Mesenteric fat pad (tissue), 1 donor: Measurements from ENCODE around the gene CRLF1. TPM values are rescaled to one million over a fixed set of nuclear protein-coding genes. Genes with fewer than 3 reads are reported as not detected.

ENCODE experiments used
- DNase-seq: peaks from one replicate; pipeline ENCODE4 v3.0.0-alpha.2; 2020; ENCODE audit warnings: low spot score
- long read RNA-seq: library from polyadenylated mRNA; unstranded; transcript quantifications from one replicate; pipeline ENCODE4 v2.0.0, GENCODE V29; 2020
- total RNA-seq: library from RNA; stranded (reverse); fragmentation: NEBNext Ultra II Directional; extraction: Animal tissue kit (Norgen Biotek cat#: 25700); gene quantifications from one replicate; pipeline ENCODE4 v1.2.1, GENCODE V29; 2021
- donor health status: DM: yes; HTN: yes; CAD: no.

Gene CRLF1
- total RNA-seq, result 30.7 TPM
- long read RNA-seq, partial matches to known transcripts, result 2 of 20 reads
- long read RNA-seq, other reads (novel, unspliced or antisense), result 18 of 20 reads

- DNase-seq, result no peak
Measured at GRCh38 chr19:18606281-18607225, at the start of gene CRLF1. TSS of gene CRLF1 (minus strand) at chr19:18606799. CDS start at chr19:18606656, 143 bp downstream.

- DNase-seq, result no peak
Measured at GRCh38 chr19:18655173-18655844, 48.7 kb upstream of the CRLF1 start.

GRCh38 chr19:18654469-18654868, 47.9 kb upstream of the CRLF1 start:
- no peak for DNase-seq

- no peak for DNase-seq
Measured at GRCh38 chr19:18653853-18654252, 47.3 kb upstream of the CRLF1 start.

- DNase-seq, result no peak
Measured at GRCh38 chr19:18651733-18652132, 45.1 kb upstream of the CRLF1 start.

GRCh38 chr19:18651300-18651699, 44.7 kb upstream of the CRLF1 start:
- no peak for DNase-seq

GRCh38 chr19:18650468-18651041, 44.0 kb upstream of the CRLF1 start:
- DNase-seq, result no peak

- DNase-seq, result no peak
Measured at GRCh38 chr19:18650021-18650390, 43.4 kb upstream of the CRLF1 start.

GRCh38 chr19:18649371-18650020, 42.9 kb upstream of the CRLF1 start:
- DNase-seq, result no peak

GRCh38 chr19:18648973-18649315, 42.3 kb upstream of the CRLF1 start:
- no peak for DNase-seq

GRCh38 chr19:18647807-18648206, 41.2 kb upstream of the CRLF1 start:
- no peak for DNase-seq

- no peak for DNase-seq
Measured at GRCh38 chr19:18647371-18647767, 40.8 kb upstream of the CRLF1 start.

- DNase-seq, result no peak
Measured at GRCh38 chr19:18646535-18647370, 40.2 kb upstream of the CRLF1 start.

- no peak for DNase-seq
Measured at GRCh38 chr19:18645035-18645511, 38.5 kb upstream of the CRLF1 start.

GRCh38 chr19:18644196-18645034, 37.8 kb upstream of the CRLF1 start:
- no peak for DNase-seq

GRCh38 chr19:18639706-18640243, 33.2 kb upstream of the CRLF1 start:
- DNase-seq, result no peak

GRCh38 chr19:18637673-18638630, 31.4 kb upstream of the CRLF1 start:
- no peak for DNase-seq
